ENCODE data around the gene PHACTR2.
A peak's percentile ranks its signal among the peaks of the same experiment; 100 is the strongest.
"Not testable (repeated sequence)": the region's sequence is repeated elsewhere in the genome, so short reads cannot be mapped to it uniquely, and the experiment has no call there.

The PHACTR2 gene

GRCh38 chr6:143864234-143864633 lies 186.5 kb downstream of the PHACTR2 start, which contains the start of gene ZC2HC1B:
ZC2HC1B (plus strand) TSS chr6:143864474; CDS start chr6:143864540, 66 bp downstream.
- no peak for TF ChIP-seq CTCF (IDR thresholded peaks at IDR 0.05; ENCODE audit: low read depth, low read length)
- no peak for DNase-seq (ENCODE audit: low read depth, low spot score)
- in situ Hi-C loops (cut with HindIII; ENCODE audit: low sequenced_read_pairs) = no loop called here
- no peak within 1 kb of the TSS for H3K4me3 ChIP-seq (ENCODE audit: low read depth, low read length)

- in situ Hi-C loops (cut with HindIII; ENCODE audit: low sequenced_read_pairs) = no loop called here
- no peak for DNase-seq (ENCODE audit: low read depth, low spot score)
- no peak for TF ChIP-seq CTCF (IDR thresholded peaks at IDR 0.05; ENCODE audit: low read depth, low read length)
- H3K4me3 ChIP-seq (ENCODE audit: low read depth, low read length) = no peak overlapping the region
These were observed 189.5 kb downstream of the PHACTR2 start for GRCh38 chr6:143867236-143867635.

GRCh38 chr6:143868808-143869207 lies 191.0 kb downstream of the PHACTR2 start:
- in situ Hi-C loops (cut with HindIII; ENCODE audit: low sequenced_read_pairs); DNase-seq (ENCODE audit: low read depth, low spot score); H3K4me3 ChIP-seq (ENCODE audit: low read depth, low read length): not testable (repeated sequence)

DNA sequence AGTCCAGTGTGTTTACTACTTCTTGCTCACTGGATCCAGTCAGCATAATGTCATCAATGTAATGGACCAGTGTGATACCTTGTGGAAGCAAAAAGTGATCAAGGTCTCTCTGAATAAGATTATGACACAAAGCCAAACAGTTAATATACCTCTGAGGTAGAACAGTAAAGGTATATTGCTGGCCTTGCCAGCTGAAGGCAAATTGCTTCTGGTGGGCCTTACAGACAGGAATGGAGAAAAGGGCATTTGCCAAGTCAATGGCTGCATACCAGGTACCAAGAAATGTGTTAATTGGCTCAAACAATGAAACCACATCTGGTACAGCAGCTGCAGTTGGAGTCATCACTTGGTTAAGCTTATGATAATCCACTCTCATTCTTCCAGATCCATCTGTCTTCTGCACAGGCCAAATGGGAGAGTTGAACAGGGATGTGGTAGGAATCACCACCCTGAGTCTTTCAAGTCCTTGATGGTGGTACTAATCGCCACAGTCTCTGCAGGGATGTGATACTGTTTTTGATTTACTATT lies 193.5 kb downstream of the PHACTR2 start:
- in situ Hi-C loops (cut with HindIII; ENCODE audit: low sequenced_read_pairs); DNase-seq (ENCODE audit: low read depth, low spot score): not testable (repeated sequence)

DNA sequence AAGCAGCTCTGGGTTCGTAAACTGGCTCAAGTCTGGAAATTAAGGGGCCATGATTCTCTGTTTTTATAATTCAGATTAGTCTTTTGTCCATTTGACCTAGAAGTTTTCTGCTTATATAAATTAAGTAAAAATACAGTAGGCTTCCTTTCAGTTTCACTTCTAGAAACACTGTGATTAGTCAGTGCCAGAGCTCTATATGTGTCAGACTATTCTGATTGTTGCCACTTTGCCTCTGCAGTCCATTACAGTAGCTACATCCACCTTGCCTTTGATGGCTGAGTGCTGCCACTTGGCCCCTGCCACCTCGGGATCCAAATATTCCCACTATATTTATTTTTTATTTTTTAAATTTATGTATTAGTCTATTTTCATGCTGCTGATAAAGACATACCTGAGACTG lies 194.4 kb downstream of the PHACTR2 start:
- no peak overlapping the region for H3K4me3 ChIP-seq (ENCODE audit: low read depth, low read length)
- peak; percentile 10 for DNase-seq (ENCODE audit: low read depth, low spot score)
- TF ChIP-seq CTCF (IDR thresholded peaks at IDR 0.05; ENCODE audit: low read depth, low read length) = no peak
- in situ Hi-C loops (cut with HindIII; ENCODE audit: low sequenced_read_pairs) = no loop called here

More for the DNA sequence above, 193.5 kb downstream of the PHACTR2 start:
- not testable (repeated sequence) for H3K4me3 ChIP-seq (ENCODE audit: low read depth, low read length)

DNA sequence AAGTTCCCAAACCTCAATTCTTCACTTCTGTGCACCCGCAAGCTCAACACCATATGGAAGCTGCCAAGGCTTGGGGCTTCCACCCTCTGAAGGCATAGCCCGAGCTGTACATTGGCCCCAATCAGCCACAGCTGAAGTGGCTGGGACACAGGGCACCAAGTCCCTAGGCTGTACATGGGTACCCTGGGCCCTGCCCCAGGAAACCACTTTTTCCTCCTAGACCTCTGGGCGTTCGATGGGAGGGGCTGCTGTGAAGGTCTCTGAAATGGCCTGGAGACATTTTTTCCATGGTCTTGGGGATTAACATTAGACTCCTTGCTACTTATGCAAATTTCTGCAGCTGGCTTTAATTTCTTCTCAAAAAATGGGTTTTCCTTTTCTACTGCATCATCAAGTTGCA lies 195.8 kb downstream of the PHACTR2 start:
- in situ Hi-C loops (cut with HindIII; ENCODE audit: low sequenced_read_pairs); DNase-seq (ENCODE audit: low read depth, low spot score); H3K4me3 ChIP-seq (ENCODE audit: low read depth, low read length): not testable (repeated sequence)

- DNase-seq (ENCODE audit: low read depth, low spot score); in situ Hi-C loops (cut with HindIII; ENCODE audit: low sequenced_read_pairs): not testable (repeated sequence)
These were observed 196.7 kb downstream of the PHACTR2 start for GRCh38 chr6:143874503-143874902.

GRCh38 chr6:143877584-143878271 lies 200.0 kb downstream of the PHACTR2 start:
- H3K4me3 ChIP-seq (ENCODE audit: low read depth, low read length) = no peak overlapping the region
- no peak for DNase-seq (ENCODE audit: low read depth, low spot score)
- TF ChIP-seq CTCF (IDR thresholded peaks at IDR 0.05; ENCODE audit: low read depth, low read length) = no peak
- in situ Hi-C loops (cut with HindIII; ENCODE audit: low sequenced_read_pairs) = no loop called here

More at GRCh38 chr6:143874503-143874902, 196.7 kb downstream of the PHACTR2 start:
- not testable (repeated sequence) for H3K4me3 ChIP-seq (ENCODE audit: low read depth, low read length)
